Fibroblast of lung (primary cell): Measurements from ENCODE around the gene SLC26A1.

Source experiments
- EZH2 ChIP-seq: IDR thresholded peaks from 2 replicates; pipeline ENCODE4 v1.5.1; 2012; ENCODE audit warnings: low read length, control low read depth, mild to moderate bottlenecking; ENCODE audit errors: missing control alignments
- TF ChIP-seq, protein P1 (sequence below), 2 donors: IDR thresholded peaks in 1 of 2; conservative IDR thresholded peaks in 1 of 2; 1 replicate in 1 of 2; 2 replicates in 1 of 2; pipeline ENCODE4 v1.5.1; 2011 to 2012; ENCODE audit warnings: low read length in 2 of 2, control low read depth in 1 of 2, inconsistent platforms in 1 of 2, low read depth in 1 of 2, mild to moderate bottlenecking in 1 of 2

DNA sequence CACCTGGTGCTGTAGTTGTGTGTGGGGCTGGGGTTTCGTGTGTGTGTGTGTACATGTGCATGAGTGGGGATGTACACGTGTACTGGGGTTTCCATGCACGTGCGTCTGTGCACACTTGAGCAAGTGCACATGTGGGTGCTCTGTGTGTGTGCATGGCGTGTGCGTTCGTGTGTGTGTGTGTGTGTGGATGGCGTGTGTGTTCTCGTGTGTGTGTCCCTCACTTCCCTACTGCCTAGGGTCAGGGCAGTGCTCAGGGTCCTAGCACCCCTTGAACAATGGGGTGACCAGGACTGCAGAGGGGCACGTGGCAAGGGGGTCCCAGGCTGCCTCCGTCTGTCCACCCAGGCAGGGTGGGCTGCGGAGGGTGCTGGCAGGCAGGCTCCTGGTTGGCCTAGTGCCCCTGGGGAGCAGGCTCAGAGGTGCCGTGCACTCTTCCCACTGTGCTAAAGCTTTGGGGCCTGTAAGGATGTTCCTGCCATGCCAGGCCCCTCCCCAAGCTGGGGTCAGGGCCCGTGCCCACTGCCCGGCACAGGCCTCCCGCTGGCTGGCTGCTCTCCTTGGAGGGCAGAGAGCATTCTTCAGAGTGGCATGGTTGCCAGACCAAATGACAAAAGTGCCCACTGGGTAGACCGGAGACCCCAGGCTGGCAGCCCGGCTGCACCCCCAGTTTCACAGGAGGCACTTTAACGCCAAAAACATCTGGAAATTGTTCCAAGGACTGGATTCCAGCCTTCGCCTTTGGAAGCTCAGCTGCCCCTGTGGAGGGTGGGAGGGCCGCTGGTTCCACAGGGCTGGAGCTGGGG, 47.3 kb upstream of the SLC26A1 start:
- TF ChIP-seq, protein P1, sequence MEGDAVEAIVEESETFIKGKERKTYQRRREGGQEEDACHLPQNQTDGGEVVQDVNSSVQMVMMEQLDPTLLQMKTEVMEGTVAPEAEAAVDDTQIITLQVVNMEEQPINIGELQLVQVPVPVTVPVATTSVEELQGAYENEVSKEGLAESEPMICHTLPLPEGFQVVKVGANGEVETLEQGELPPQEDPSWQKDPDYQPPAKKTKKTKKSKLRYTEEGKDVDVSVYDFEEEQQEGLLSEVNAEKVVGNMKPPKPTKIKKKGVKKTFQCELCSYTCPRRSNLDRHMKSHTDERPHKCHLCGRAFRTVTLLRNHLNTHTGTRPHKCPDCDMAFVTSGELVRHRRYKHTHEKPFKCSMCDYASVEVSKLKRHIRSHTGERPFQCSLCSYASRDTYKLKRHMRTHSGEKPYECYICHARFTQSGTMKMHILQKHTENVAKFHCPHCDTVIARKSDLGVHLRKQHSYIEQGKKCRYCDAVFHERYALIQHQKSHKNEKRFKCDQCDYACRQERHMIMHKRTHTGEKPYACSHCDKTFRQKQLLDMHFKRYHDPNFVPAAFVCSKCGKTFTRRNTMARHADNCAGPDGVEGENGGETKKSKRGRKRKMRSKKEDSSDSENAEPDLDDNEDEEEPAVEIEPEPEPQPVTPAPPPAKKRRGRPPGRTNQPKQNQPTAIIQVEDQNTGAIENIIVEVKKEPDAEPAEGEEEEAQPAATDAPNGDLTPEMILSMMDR (conservative IDR thresholded peaks at IDR 0.05 in 1 of 2, IDR thresholded peaks at IDR 0.05 in 1 of 2; ENCODE audit: low read depth in 1 of 2, low read length in 2 of 2), result no peak
- no peak for TF ChIP-seq EZH2
